Immature natural killer cell (primary cell): ENCODE measurements around the gene IKZF4. TPM values are rescaled to one million over a fixed set of nuclear protein-coding genes. Genes with fewer than 3 reads are reported as not detected.
"Not testable (repeated sequence)": the region's sequence is repeated elsewhere in the genome, so short reads cannot be mapped to it uniquely, and the experiment has no call there.

Source experiments
- DNase-seq, 3 donors: peaks; one replicate each; pipeline ENCODE4 v3.0.0; 2022; ENCODE audit warnings: mixed read lengths in 1 of 3
- H3K27ac Mint-ChIP-seq, 6 donors: one replicate each; pipeline ENCODE4 v1.8.0; 2020; ENCODE audit warnings: mixed read lengths in 6 of 6, mild to moderate bottlenecking in 5 of 6, inconsistent platforms in 4 of 6, moderate library complexity in 3 of 6
- H3K27me3 Mint-ChIP-seq, 3 donors: one replicate each; pipeline ENCODE4 v1.8.0; 2020 to 2021; ENCODE audit warnings: low read depth in 3 of 3, mild to moderate bottlenecking in 3 of 3, mixed read lengths in 3 of 3, moderate library complexity in 3 of 3, inconsistent platforms in 1 of 3
- H3K36me3 Mint-ChIP-seq, 3 donors: one replicate each; pipeline ENCODE4 v1.8.0; 2020; ENCODE audit warnings: mixed read lengths in 3 of 3, inconsistent platforms in 2 of 3, mild to moderate bottlenecking in 2 of 3
- H3K4me1 Mint-ChIP-seq, 2 donors: one replicate each; pipeline ENCODE4 v1.8.0; 2020; ENCODE audit warnings: inconsistent platforms in 2 of 2, mild to moderate bottlenecking in 2 of 2, mixed read lengths in 2 of 2, moderate library complexity in 1 of 2
- H3K4me3 Mint-ChIP-seq, 5 donors: one replicate each; pipeline ENCODE4 v1.8.0; 2020; ENCODE audit warnings: mild to moderate bottlenecking in 5 of 5, mixed read lengths in 5 of 5, inconsistent platforms in 3 of 5, moderate library complexity in 3 of 5
- H3K9me3 Mint-ChIP-seq, 6 donors: one replicate each; pipeline ENCODE4 v1.8.0; 2020; ENCODE audit warnings: mild to moderate bottlenecking in 6 of 6, mixed read lengths in 6 of 6, inconsistent platforms in 4 of 6, moderate library complexity in 3 of 6
- polyA plus RNA-seq, 3 donors: library from polyadenylated mRNA; unstranded; fragments of 300-500 nt; fragmentation: Illumina TruSeq; gene quantifications; one replicate each; pipeline ENCODE4 v1.2.3, GENCODE V29; 2021

IKZF4 gene
- polyA plus RNA-seq, 3 donors from 2014 or later: 1.0 TPM; not detected in 2

- H3K4me1 Mint-ChIP-seq: no peaks in the 10 kb centered on the region
- H3K9me3 Mint-ChIP-seq: no peaks in the 10 kb centered on the region
- peaks cover 0 to 7% (median 1%) of the 10 kb centered on the region in 3 donors for H3K27me3 Mint-ChIP-seq
- no peak for DNase-seq
- no peak overlapping the region for H3K27ac Mint-ChIP-seq
- H3K36me3 Mint-ChIP-seq: no peaks in the 10 kb centered on the region
- H3K4me3 Mint-ChIP-seq: no peak overlapping the region
Observed at GRCh38 chr12:56062996-56063395, 42.2 kb downstream of the IKZF4 start.

GRCh38 chr12:56071648-56072047 lies 50.8 kb downstream of the IKZF4 start:
- no peak overlapping the region for H3K27ac Mint-ChIP-seq
- H3K36me3 Mint-ChIP-seq: no peaks in the 10 kb centered on the region
- H3K9me3 Mint-ChIP-seq: no peaks in the 10 kb centered on the region

GRCh38 chr12:56074396-56074795 lies 53.6 kb downstream of the IKZF4 start:
- no peak for DNase-seq
- Mint-ChIP-seq H3K36me3 (no peaks in the 10 kb centered on the region), H3K27me3 (peaks cover 0 to 2% (median 0%) of the 10 kb centered on the region in 3 donors), H3K27ac (no peak overlapping the region), H3K4me3 (no peak overlapping the region), H3K9me3 (no peaks in the 10 kb centered on the region), H3K4me1 (peaks cover 3 to 8% of the 10 kb centered on the region in 2 donors)

More at GRCh38 chr12:56071648-56072047, 50.8 kb downstream of the IKZF4 start:
- Mint-ChIP-seq H3K4me1 (no peaks in the 10 kb centered on the region), H3K4me3 (no peak overlapping the region), H3K27me3 (peaks cover 0 to 2% (median 0%) of the 10 kb centered on the region in 3 donors)
- no peak for DNase-seq

- not testable (repeated sequence) for DNase-seq, H3K9me3 Mint-ChIP-seq, H3K36me3 Mint-ChIP-seq, H3K27me3 Mint-ChIP-seq, H3K27ac Mint-ChIP-seq
- Mint-ChIP-seq H3K4me3 (peak overlapping the region in 3 of 5 donors; percentile 83 to 90 (median 87)), H3K4me1 (peaks cover 14% of the 10 kb centered on the region in 2 donors)
Observed at GRCh38 chr12:56077966-56078365, 57.1 kb downstream of the IKZF4 start.

- Mint-ChIP-seq H3K36me3 (no peaks in the 10 kb centered on the region), H3K27ac (no peak overlapping the region)
Observed at GRCh38 chr12:56078427-56078826, 57.6 kb downstream of the IKZF4 start.

GRCh38 chr12:56078931-56079722 lies 58.3 kb downstream of the IKZF4 start:
- H3K9me3 Mint-ChIP-seq: no peaks in the 10 kb centered on the region
- H3K27ac Mint-ChIP-seq: no peak overlapping the region
- peaks cover 2 to 8% (median 4%) of the 10 kb centered on the region in 3 donors for H3K27me3 Mint-ChIP-seq
- H3K36me3 Mint-ChIP-seq: no peaks in the 10 kb centered on the region
- H3K4me1 Mint-ChIP-seq: peaks cover 14% of the 10 kb centered on the region in 2 donors
- DNase-seq: peak; percentile 26 to 47 (median 43)
- peak overlapping the region; percentile 81 to 91 (median 87) for H3K4me3 Mint-ChIP-seq

More at GRCh38 chr12:56078427-56078826, 57.6 kb downstream of the IKZF4 start:
- peak overlapping the region; percentile 81 to 90 (median 86) for H3K4me3 Mint-ChIP-seq
- peaks cover 14% of the 10 kb centered on the region in 2 donors for H3K4me1 Mint-ChIP-seq
- DNase-seq: no peak
- H3K27me3 Mint-ChIP-seq: peaks cover 2 to 8% (median 2%) of the 10 kb centered on the region in 3 donors
- H3K9me3 Mint-ChIP-seq: no peaks in the 10 kb centered on the region

- Mint-ChIP-seq H3K4me3 (peak within 1 kb of the TSS; percentile 81 to 91 (median 87)), H3K27me3 (peaks cover 2 to 8% (median 4%) of the 10 kb centered on the region in 3 donors), H3K27ac (no peak within 1 kb of the TSS), H3K36me3 (no peaks in the 10 kb centered on the region), H3K4me1 (peaks cover 14% of the 10 kb centered on the region in 2 donors), H3K9me3 (no peaks in the 10 kb centered on the region)
- peak; percentile 29 to 46 (median 46) for DNase-seq
Observed at GRCh38 chr12:56079723-56080555, 59.1 kb downstream of the IKZF4 start, which contains the start of gene ERBB3. Gene ERBB3 (plus strand): TSS chr12:56080165. CDS start chr12:56080301, 136 bp downstream.

GRCh38 chr12:56080556-56081138 lies 59.8 kb downstream of the IKZF4 start:
- no peaks in the 10 kb centered on the region for H3K9me3 Mint-ChIP-seq
- peaks cover 14% of the 10 kb centered on the region in 2 donors for H3K4me1 Mint-ChIP-seq
- no peak for DNase-seq
- peaks cover 2 to 8% (median 4%) of the 10 kb centered on the region in 3 donors for H3K27me3 Mint-ChIP-seq
- peak overlapping the region; percentile 71 to 90 (median 86) for H3K4me3 Mint-ChIP-seq
- no peak overlapping the region for H3K27ac Mint-ChIP-seq
- H3K36me3 Mint-ChIP-seq: no peaks in the 10 kb centered on the region

GRCh38 chr12:56081393-56082347 lies 60.8 kb downstream of the IKZF4 start:
- peak overlapping the region in 1 of 6 donors; percentile 55 for H3K27ac Mint-ChIP-seq
- H3K9me3 Mint-ChIP-seq: no peaks in the 10 kb centered on the region
- no peak for DNase-seq
- no peaks in the 10 kb centered on the region for H3K36me3 Mint-ChIP-seq
- H3K27me3 Mint-ChIP-seq: peaks cover 2 to 8% (median 4%) of the 10 kb centered on the region in 3 donors
- peaks cover 14% of the 10 kb centered on the region in 2 donors for H3K4me1 Mint-ChIP-seq
- peak overlapping the region in 2 of 5 donors; percentile 65 to 71 for H3K4me3 Mint-ChIP-seq

- Mint-ChIP-seq H3K27me3 (peaks cover 2 to 8% (median 6%) of the 10 kb centered on the region in 3 donors), H3K4me3 (no peak overlapping the region), H3K4me1 (peaks cover 14% of the 10 kb centered on the region in 2 donors), H3K36me3 (no peaks in the 10 kb centered on the region), H3K27ac (no peak overlapping the region), H3K9me3 (no peaks in the 10 kb centered on the region)
- no peak for DNase-seq
Observed at GRCh38 chr12:56082382-56082781, 61.5 kb downstream of the IKZF4 start.

- H3K4me3 Mint-ChIP-seq: no peak overlapping the region
- H3K36me3 Mint-ChIP-seq: no peaks in the 10 kb centered on the region
- no peak overlapping the region for H3K27ac Mint-ChIP-seq
- peaks cover 2 to 8% (median 6%) of the 10 kb centered on the region in 3 donors for H3K27me3 Mint-ChIP-seq
- peaks cover 14% of the 10 kb centered on the region in 2 donors for H3K4me1 Mint-ChIP-seq
- H3K9me3 Mint-ChIP-seq: no peaks in the 10 kb centered on the region
- no peak for DNase-seq
Observed at GRCh38 chr12:56082967-56083366, 62.1 kb downstream of the IKZF4 start.

- H3K4me1 Mint-ChIP-seq: peaks cover 0 to 6% of the 10 kb centered on the region in 2 donors
- no peaks in the 10 kb centered on the region for H3K9me3 Mint-ChIP-seq
- H3K27me3 Mint-ChIP-seq: peaks cover 2 to 6% (median 4%) of the 10 kb centered on the region in 3 donors
- H3K4me3 Mint-ChIP-seq: no peak overlapping the region
- DNase-seq: peak in 1 of 3 donors; percentile 11
- H3K36me3 Mint-ChIP-seq: no peaks in the 10 kb centered on the region
- peak overlapping the region in 1 of 6 donors; percentile 45 for H3K27ac Mint-ChIP-seq
Observed at GRCh38 chr12:56084958-56085543, 64.2 kb downstream of the IKZF4 start.
